Endothelial cell of umbilical vein (primary cell): ENCODE data around the gene MGLL.

ENCODE experiments used
- EZH2 ChIP-seq: IDR thresholded peaks from 2 replicates; pipeline ENCODE4 v1.6.1; 2012; ENCODE audit warnings: borderline replicate concordance, low read depth, mild to moderate bottlenecking, moderate library complexity, low read length, inconsistent platforms; ENCODE audit not compliant: severe bottlenecking
- FOS ChIP-seq: IDR thresholded peaks from 2 replicates; pipeline ENCODE4 v1.6.1; 2011; ENCODE audit warnings: mild to moderate bottlenecking, low read length, moderate library complexity, borderline replicate concordance; ENCODE audit not compliant: insufficient read depth
- JUN ChIP-seq: IDR thresholded peaks from 2 replicates; pipeline ENCODE4 v1.6.1; 2011; ENCODE audit warnings: borderline replicate concordance, low read depth; ENCODE audit not compliant: insufficient read length, insufficient read depth
- POLR2A ChIP-seq: IDR thresholded peaks from 2 replicates; pipeline ENCODE4 v1.6.1; 2012; ENCODE audit warnings: low read depth, mild to moderate bottlenecking, control low read depth, low read length
- POLR2AphosphoS5 ChIP-seq: IDR thresholded peaks from 2 replicates; pipeline ENCODE4 v1.6.1; 2012; ENCODE audit warnings: low read depth, mild to moderate bottlenecking, control low read depth, low read length, moderate library complexity; ENCODE audit not compliant: insufficient read depth
- TF ChIP-seq, protein P1 (sequence below), 2 donors: IDR thresholded peaks; 1 replicate in 1 of 2; 2 replicates in 1 of 2; pipeline ENCODE4 v1.5.1; 2011; ENCODE audit warnings: low read length in 2 of 2, mild to moderate bottlenecking in 2 of 2, moderate library complexity in 2 of 2, control low read depth in 1 of 2, inconsistent platforms in 1 of 2, low read depth in 1 of 2; ENCODE audit not compliant: insufficient read depth in 1 of 2; ENCODE audit errors: extremely low read depth in 1 of 2

DNA sequence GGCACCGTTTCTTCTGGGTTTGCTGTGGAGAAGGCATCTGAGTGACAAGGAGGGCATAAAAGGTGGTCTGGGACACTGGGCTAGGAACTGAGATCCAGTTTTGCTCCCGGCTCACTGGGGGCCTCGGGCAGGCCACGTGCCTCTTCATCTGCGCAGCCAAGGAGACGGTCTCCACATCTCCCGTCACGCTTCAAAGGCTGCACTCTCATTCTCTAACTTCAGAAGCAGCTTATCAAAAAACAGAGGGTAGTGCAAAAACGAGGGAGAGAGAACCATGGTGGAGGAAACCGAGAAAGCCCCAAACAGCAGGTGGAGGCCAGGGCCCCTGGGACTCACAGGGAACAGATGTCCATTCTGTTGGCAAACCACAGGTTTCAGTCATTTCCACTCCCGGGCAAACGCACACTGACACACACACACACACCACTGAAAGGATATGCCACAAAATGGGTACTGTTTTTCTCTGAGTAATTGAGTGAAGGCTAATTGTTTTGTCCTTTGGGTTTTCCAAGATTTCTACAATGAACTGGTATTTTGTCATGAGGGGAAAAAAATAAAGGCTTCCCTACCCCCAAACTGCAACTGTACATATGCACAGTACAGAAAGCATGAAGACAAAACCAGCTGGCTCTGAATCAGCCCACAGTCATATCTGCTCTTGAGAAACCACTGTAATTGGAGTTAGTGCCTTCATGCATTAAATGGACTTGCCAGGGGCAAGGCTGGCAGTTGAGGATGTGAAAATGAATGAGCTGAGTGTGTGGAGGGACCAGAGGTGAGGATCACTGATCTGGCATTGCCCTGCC, 71.9 kb downstream of the MGLL start:
- TF ChIP-seq POLR2AphosphoS5 (no peak), EZH2 (no peak), POLR2A (no peak), FOS (no peak), JUN (no peak)
- TF ChIP-seq, protein P1, sequence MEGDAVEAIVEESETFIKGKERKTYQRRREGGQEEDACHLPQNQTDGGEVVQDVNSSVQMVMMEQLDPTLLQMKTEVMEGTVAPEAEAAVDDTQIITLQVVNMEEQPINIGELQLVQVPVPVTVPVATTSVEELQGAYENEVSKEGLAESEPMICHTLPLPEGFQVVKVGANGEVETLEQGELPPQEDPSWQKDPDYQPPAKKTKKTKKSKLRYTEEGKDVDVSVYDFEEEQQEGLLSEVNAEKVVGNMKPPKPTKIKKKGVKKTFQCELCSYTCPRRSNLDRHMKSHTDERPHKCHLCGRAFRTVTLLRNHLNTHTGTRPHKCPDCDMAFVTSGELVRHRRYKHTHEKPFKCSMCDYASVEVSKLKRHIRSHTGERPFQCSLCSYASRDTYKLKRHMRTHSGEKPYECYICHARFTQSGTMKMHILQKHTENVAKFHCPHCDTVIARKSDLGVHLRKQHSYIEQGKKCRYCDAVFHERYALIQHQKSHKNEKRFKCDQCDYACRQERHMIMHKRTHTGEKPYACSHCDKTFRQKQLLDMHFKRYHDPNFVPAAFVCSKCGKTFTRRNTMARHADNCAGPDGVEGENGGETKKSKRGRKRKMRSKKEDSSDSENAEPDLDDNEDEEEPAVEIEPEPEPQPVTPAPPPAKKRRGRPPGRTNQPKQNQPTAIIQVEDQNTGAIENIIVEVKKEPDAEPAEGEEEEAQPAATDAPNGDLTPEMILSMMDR (IDR thresholded peaks at IDR 0.05; ENCODE audit: extremely low read depth in 1 of 2, insufficient read depth in 1 of 2, low read depth in 1 of 2, low read length in 2 of 2), result no peak
